GM18502 (cell line): ENCODE results near the gene LIMS1.
A peak's percentile ranks its signal among the peaks of the same experiment; 100 is the strongest.
"Not testable (repeated sequence)": the region's sequence is repeated elsewhere in the genome, so short reads cannot be mapped to it uniquely, and the experiment has no call there.

ENCODE experiments used
- ATAC-seq: cut with Tn5 transposase; IDR thresholded peaks from one replicate; pipeline ENCODE4 v1.9.1; 2021; ENCODE audit warnings: mild to moderate bottlenecking; ENCODE audit not compliant: unreplicated experiment, poor library complexity

Gene LIMS1

GRCh38 chr2:108629417-108629816 is 95.1 kb downstream of the LIMS1 start:
- ATAC-seq, result peak; percentile 73

- ATAC-seq, result no peak
These were observed 96.5 kb downstream of the LIMS1 start for GRCh38 chr2:108630567-108631405.

GRCh38 chr2:108632332-108633160 is 98.3 kb downstream of the LIMS1 start:
- no peak for ATAC-seq

GRCh38 chr2:108633409-108633808 is 99.1 kb downstream of the LIMS1 start:
- ATAC-seq, result no peak

- no peak for ATAC-seq
These were observed 99.7 kb downstream of the LIMS1 start for GRCh38 chr2:108634011-108634410.

DNA sequence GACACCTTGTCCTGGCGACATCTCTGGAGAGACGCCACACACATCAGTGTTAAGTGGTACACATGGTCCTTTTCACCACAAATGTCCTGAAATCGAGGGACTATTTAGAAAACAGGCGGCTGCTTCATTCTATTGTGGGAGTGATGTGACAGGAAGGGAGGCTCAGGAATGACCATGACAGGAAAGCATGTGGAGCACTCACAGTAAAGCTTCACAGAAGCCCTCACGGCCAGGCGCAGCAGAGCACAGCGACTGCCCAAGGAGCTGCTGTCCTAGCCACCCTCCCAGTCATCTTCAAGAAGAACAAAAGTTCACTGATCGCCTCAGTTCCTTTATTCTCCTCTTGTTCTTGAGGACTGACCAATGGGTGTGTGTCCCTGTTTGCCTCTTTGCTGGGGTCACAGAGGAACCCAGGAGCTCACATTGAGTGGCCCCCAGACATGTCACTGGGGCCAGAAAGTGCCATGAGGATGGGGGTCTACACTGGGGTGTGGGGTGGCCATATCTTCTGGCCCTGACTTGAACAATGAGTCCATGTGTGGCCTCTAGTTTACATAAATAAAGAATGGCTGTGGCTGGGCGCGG is 100.4 kb downstream of the LIMS1 start:
- ATAC-seq, result no peak

DNA sequence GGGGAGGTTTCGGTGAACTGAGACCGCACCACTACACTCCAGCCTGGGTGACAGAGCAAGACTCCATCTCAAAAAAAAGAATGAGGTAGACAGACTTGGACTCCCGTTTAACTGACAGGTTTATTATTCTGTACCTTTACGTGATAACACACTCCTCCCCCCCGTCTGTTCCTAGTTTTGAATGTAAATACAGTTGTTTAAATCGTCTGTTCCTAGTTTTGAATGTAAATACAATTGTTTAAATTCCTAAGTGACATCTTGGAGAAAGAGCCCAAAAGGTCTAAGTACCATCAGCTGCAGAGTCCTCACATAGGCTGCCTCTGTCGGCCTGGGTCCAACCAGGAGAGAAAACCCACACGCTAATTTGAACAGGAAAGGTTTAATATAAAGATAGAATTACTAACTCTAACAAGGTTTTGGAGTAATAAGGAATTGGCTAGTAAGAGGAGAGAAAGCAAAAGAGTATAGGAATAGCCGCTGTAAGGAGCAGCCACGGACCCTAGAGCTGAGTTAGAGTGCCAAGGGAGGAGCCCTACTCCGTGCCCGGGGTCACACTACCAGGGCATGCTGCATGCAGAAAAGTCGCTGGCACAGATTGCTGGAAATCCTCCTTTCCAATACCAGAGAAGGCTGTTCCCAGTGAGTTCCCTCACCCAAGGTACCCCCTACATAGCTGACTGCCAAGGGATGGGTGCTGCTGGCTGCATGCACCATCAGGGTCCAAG is 101.5 kb downstream of the LIMS1 start:
- peak; percentile 15 for ATAC-seq

- no peak for ATAC-seq
These were observed 103.0 kb downstream of the LIMS1 start for GRCh38 chr2:108637304-108637669.

DNA sequence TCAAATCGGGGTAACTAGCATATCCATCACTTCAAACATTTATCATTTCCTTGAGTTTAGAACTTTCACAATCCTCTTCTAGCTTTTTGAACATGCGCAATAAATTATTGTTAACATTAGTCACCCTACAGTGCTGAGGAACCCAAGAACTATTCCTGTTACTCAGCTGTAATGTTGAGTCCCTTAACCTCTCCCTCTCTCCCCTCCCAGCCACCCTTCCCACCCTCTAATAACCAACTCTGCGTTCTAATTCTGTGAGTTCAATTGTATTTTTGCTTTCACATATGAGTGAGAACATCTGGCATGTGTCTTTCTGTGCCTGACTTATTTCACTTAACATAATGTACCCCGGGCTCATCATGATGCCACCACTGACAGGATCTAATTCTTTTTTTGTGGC is 106.5 kb downstream of the LIMS1 start:
- no peak for ATAC-seq

GRCh38 chr2:108641756-108642155 is 107.5 kb downstream of the LIMS1 start:
- no peak for ATAC-seq

- ATAC-seq, result no peak
These were observed 109.1 kb downstream of the LIMS1 start for GRCh38 chr2:108643261-108643849.

GRCh38 chr2:108643862-108644261 is 109.6 kb downstream of the LIMS1 start:
- ATAC-seq, result not testable (repeated sequence)

DNA sequence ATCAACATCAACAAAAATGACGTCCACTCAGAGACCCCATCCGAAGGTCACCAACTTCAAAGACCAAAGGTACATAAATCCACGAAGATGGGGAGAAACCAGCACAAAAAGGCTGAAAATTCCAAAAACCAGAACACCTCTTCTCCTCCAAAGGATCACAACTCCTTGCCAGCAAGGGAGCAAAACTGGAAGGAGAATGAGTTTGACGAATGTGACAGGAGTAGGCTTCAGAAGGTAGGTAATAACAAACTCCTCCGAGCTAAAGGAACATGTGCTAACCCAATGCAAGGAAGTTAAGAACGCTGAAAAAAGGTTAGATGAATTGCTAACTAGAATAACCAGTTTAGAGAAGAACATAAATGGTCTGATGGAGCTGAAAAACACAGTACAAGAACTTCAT is 110.2 kb downstream of the LIMS1 start:
- not testable (repeated sequence) for ATAC-seq

GRCh38 chr2:108648796-108649195 is 114.5 kb downstream of the LIMS1 start:
- not testable (repeated sequence) for ATAC-seq

- ATAC-seq, result not testable (repeated sequence)
These were observed 116.2 kb downstream of the LIMS1 start for GRCh38 chr2:108650465-108650864.

DNA sequence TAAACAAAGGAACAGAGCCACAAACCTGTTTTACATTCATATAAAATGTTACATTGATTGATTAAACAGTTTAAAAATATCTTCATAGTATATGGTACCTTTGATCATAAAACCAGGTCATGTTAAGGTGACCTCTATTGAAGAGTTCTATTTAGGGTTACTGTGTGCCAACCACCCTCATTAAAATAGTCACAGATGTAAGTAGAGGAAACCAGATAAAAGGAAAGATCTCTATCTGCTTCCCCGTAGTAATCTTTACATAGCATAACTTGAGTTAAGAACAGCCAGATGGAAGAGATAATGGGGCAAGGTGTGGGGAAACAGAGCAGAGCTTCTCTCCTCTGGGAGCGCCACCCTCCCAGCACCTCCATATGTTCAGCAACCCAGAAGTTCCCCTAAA is 117.2 kb downstream of the LIMS1 start:
- ATAC-seq, result not testable (repeated sequence)

DNA sequence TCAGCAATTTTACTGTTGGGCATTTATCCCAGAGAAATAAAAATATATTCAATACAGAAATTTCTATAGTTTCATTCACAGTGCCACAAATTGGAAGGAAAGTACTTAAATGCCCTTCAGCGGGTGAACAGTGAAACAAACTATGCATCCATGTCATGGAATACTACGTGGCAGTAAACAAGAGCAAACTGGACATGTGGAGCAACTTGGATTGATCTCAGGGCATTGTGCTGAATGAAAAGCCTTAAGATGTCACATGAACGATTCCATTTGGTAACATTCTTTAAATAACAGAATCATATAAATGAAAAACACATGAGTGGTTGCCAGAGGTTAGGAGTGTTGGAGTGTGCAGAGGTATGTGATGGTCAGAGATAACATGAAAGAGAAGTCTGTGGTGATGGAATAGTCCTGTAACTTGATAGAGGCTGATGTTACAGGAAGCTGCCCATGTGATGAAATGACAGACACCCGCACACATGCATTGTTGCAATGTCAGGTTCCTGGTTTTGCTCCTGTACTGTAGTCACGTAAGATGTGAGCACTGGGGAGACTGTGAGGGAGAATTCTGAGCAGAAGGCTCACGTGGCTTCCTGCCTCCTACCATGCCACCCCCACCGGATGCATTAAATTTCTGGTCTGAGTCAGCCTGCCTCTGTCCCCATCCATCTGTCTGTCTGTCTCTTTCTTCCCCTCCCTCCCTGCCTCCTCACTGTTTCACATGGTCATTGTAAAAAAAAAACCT is 118.1 kb downstream of the LIMS1 start:
- peak; percentile 97 for ATAC-seq

DNA sequence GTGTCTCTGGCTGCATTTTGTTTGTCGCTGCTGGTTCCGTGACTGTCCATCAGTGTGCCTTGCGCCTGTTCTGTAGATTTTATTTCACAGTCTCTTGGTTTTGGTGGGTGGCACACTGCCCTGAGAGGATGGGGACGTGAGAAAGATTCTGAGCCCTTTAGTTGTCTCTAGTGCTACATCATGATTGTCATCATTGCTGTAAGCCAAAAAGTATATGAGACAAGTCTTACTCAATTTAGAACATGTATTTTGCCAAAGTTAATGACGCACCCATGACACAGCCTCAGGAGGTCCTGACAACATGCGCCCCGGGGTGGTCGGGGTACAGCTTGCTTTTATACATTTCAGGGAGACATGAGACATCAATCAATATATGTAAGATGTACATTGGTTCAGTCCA is 119.2 kb downstream of the LIMS1 start:
- not testable (repeated sequence) for ATAC-seq

- not testable (repeated sequence) for ATAC-seq
These were observed 119.6 kb downstream of the LIMS1 start for GRCh38 chr2:108653849-108654248.
